GM12864 (cell line): ENCODE data around the gene C19orf33.

Source experiments
- DNase-seq: peaks from one replicate; pipeline ENCODE4 v3.0.0-alpha.2; 2011; ENCODE audit warnings: low read depth
- H3K4me3 ChIP-seq: 2 replicates; pipeline ENCODE4 v1.5.1; 2011; ENCODE audit warnings: mild to moderate bottlenecking, low read depth, low read length, control low read depth
- TF ChIP-seq, protein P1 (sequence below): IDR thresholded peaks from 2 replicates; pipeline ENCODE4 v1.5.1; 2011; ENCODE audit warnings: low read depth, mild to moderate bottlenecking, moderate library complexity, low read length, control low read depth, inconsistent platforms; ENCODE audit errors: missing control alignments

The C19orf33 gene

DNA sequence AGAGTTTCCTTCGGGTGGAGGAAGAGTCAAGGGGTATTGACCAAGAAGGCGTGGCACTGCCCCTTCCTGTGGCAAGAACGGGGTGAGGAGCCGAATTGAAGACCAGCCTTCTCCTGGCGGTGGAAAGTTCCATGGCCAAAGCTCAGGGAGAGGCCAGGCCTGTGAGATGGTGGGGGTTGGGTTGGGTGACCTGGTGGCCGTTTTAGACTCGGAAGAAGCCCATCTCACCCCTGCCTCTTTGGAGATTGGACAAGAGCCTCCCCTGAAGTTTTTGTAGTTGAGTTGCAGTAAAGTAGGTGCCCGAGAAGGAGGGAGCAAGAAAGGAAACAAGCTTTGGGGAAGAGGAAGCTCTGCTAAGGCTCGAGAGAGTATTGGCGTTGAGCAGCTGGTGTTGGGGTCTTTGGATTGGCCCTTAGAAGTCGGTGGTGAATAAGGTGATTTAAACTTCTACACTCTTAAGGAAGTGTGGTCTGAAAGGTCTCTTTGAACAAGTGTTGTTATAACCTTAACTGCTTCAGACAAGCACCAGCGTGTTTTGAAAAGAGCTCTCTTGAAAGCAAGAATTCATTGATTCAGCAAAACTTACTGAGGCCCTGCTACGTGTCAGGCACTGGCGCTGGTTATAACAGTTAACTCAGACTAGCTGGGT lies 38.7 kb upstream of the C19orf33 start:
- TF ChIP-seq, protein P1, sequence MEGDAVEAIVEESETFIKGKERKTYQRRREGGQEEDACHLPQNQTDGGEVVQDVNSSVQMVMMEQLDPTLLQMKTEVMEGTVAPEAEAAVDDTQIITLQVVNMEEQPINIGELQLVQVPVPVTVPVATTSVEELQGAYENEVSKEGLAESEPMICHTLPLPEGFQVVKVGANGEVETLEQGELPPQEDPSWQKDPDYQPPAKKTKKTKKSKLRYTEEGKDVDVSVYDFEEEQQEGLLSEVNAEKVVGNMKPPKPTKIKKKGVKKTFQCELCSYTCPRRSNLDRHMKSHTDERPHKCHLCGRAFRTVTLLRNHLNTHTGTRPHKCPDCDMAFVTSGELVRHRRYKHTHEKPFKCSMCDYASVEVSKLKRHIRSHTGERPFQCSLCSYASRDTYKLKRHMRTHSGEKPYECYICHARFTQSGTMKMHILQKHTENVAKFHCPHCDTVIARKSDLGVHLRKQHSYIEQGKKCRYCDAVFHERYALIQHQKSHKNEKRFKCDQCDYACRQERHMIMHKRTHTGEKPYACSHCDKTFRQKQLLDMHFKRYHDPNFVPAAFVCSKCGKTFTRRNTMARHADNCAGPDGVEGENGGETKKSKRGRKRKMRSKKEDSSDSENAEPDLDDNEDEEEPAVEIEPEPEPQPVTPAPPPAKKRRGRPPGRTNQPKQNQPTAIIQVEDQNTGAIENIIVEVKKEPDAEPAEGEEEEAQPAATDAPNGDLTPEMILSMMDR: no peak
- peak overlapping the region; percentile 24 for H3K4me3 ChIP-seq
- DNase-seq: no peak

DNA sequence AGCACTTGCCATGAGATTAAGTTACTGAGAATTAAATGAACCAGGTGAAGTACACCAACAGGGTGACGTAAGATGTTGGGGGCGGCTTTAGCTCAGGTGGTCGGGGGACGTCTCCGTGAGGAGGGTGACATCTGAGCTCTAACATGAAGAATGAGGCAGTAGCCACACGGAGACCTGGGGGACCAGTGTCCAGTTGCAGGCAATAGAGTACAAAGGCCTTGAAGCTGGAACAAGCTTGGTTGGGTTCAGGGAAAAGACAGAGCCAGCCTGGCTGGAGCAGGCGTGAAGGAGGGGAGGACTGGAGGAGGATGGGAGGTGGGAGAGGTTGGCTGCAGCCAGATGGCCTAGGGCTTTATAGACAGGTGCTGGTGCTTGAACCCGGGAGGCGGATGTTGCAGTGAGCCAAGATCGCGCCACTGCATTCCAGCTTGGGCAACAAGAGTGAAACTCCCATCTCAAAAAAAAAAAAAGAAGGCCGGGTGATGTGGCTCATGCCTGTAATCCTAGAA lies 38.1 kb upstream of the C19orf33 start:
- H3K4me3 ChIP-seq: no peak overlapping the region
- DNase-seq: no peak
- TF ChIP-seq, protein P1: no peak

DNA sequence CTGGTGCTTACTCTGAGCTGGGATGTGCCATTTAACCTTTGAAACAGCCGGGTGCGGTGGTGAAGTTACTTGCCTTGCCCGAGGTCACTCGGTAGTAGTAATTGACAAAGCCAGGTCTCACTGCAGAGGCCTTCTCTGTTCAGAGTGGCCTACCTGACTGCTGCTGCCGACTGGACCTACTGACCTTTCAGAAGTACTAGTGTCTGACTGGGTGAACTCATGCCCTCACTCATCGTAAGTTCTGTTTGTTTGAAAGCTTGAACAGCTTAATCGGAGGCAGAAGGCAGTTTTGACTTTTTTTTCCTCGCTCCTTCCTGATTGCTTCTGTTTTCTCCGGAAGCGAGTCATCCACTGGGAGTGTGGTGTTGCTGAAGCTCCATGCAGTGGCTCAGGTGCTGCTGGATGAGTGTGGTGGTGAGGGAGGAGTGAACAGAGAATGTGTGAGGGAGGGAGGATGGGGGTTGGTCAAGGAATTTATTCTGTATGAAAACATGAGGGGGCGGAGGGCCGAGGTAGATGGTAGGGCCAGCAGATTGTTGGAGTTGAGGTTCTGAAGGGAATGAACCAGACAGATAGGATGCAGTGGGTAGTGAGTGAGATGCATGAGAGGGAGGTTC lies 37.0 kb upstream of the C19orf33 start:
- no peak for DNase-seq
- TF ChIP-seq, protein P1: no peak
- no peak overlapping the region for H3K4me3 ChIP-seq

DNA sequence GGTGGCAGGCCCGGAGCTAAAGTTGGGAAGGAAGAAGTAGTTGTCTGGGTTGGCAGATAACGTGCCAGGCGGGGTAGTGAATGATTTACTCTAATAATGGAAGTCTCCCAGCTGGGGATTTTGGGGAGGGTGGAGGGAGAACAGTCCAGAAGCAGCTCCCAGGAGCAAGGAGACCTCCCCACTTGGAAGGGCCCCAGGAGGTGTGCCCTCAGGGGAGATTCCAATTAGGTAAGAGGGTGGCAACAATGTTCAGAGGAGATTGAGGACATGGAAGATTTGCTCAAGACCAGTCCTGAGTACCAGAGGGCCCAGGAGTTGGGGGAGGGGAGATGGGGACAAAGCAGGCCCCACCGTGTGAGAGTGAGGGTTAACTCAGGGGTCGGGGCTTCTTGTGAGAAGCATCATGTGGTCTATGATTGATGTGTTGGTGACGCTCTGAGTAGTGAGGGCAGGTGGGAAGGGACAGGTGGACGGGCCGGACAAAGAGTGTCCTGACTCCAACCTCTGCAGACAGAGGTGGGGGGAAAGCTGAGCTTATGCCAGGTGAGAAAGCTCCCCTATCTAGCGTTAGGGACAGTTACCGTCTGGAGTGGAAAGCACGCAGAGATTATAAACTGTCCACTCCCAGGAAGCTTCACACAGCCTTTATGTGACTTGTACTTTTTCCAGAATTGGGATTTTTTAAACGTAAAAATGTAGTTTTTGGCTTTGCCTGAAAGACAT lies 36.1 kb upstream of the C19orf33 start:
- H3K4me3 ChIP-seq: no peak overlapping the region
- TF ChIP-seq, protein P1: no peak
- DNase-seq: no peak

DNA sequence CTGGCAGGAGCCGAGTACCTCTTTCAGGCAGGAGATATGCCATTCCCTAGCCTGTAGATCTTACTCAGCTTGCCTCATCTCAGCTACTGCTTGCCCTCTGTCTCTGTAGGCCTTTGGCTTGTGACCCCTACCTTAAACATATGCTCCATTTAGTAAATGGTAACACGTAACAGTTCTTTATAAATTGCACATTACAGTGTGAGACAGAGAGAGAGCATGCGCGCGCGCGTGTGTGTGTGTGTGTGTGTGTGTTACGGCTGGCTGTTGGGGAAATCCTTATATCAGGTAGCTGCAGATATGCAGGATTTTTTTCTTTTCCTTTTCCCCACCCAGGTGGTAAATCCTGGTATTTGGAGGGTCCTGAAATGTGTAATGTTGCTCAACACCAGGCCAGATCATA lies 35.5 kb upstream of the C19orf33 start:
- TF ChIP-seq, protein P1: no peak
- DNase-seq: no peak
- H3K4me3 ChIP-seq: no peak overlapping the region

DNA sequence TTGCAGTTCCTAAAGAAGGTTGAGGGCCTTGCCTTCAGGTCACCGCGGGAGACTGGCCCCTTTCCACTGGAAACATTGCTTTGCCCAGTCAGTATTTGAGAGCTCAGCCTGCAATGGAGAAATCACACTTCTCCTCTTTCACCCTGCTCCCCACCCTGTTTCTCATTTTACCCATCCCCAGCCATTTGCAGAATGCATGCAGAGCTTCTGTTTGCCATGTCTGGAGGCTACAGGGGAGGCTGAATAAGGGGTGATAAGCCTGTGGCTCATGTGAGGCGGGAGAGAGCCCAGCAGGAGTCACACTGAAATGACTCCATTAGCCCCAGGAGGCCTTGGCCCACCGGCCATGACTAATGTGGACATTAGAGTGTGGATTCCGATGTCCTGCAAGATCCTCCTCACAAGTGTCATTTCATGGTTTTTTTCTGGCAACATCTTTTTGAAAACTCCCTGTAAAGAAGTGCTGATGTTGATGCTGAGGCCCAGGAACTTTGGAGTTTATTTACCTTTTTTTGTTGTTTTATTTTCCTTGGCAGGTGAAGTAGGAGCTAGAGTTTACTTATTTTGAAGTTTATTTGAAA lies 33.4 kb upstream of the C19orf33 start:
- H3K4me3 ChIP-seq: no peak overlapping the region
- no peak for DNase-seq
- TF ChIP-seq, protein P1: no peak
